ENCODE results near the gene SPCS3. TPM values are rescaled to one million over a fixed set of nuclear protein-coding genes. Genes with fewer than 3 reads are reported as not detected.

Gene SPCS3
- total RNA-seq, 1 donor from 2014 or later: 80.1 TPM

DNA sequence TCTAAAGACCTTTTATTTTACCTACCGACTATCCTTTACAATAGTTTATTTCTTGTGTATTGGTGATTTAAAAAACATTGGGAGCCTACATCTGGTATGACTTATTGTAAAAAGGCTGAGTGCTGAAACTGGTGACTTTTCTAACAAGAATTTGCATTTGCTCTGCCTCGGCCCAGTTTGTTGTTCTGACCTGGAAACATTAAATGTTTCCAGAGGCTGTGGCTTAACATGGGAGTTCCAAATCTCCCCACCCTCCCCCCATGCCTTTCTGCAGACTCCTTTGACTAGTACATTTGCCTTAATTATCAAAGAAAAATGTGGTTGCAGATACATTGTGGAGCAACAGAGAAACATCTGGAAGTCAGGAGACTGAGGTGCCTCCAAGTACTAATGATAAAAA, 39.8 kb downstream of the SPCS3 start:
- TF ChIP-seq, protein P1, sequence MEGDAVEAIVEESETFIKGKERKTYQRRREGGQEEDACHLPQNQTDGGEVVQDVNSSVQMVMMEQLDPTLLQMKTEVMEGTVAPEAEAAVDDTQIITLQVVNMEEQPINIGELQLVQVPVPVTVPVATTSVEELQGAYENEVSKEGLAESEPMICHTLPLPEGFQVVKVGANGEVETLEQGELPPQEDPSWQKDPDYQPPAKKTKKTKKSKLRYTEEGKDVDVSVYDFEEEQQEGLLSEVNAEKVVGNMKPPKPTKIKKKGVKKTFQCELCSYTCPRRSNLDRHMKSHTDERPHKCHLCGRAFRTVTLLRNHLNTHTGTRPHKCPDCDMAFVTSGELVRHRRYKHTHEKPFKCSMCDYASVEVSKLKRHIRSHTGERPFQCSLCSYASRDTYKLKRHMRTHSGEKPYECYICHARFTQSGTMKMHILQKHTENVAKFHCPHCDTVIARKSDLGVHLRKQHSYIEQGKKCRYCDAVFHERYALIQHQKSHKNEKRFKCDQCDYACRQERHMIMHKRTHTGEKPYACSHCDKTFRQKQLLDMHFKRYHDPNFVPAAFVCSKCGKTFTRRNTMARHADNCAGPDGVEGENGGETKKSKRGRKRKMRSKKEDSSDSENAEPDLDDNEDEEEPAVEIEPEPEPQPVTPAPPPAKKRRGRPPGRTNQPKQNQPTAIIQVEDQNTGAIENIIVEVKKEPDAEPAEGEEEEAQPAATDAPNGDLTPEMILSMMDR (conservative IDR thresholded peaks at IDR 0.05; ENCODE audit: low read depth, low read length): no peak
- no peak for DNase-seq (ENCODE audit: low read depth)
- no peak overlapping the region for H3K4me3 ChIP-seq (ENCODE audit: low read depth, low read length)

DNA sequence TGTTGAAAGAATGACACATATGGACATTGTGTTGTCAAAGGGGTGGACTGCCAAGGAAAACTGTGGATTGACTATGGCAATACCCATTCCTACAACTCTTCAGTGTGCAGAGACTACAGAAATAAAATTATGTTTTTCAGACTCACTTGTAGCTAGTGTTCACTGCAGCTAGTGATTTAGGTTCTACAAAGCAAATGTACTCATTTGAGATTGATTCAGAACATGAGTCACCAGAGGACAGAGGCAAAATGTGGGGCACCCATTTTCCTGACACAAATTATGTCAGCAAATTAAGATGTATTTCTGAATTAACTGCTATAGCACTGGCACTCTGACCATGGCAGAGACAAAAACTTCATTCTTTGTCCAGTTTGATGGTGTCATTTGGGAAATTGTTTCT, 40.7 kb downstream of the SPCS3 start:
- no peak overlapping the region for H3K4me3 ChIP-seq (ENCODE audit: low read depth, low read length)
- TF ChIP-seq, protein P1 (conservative IDR thresholded peaks at IDR 0.05; ENCODE audit: low read depth, low read length): no peak
- no peak for DNase-seq (ENCODE audit: low read depth)

DNA sequence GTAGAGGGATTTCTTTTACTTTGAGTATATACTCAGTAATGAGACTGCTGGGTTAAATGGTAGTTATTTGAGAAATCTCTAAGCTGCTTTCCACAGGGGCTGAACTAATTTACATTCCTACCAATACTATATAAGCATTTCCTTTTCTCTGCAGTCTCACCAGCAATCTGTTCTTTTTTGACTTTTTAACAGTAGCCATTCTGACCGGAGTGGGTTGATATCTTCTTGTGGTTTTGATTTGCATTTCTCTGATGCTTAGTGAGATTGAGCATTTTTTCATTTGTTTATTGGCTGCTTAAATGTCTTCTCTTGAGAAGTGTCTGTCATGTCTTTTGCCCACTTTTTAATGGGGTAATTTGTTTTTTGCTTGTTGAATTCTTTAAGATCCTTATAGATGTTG, 43.3 kb downstream of the SPCS3 start:
- H3K4me3 ChIP-seq (ENCODE audit: low read depth, low read length): no peak overlapping the region
- DNase-seq (ENCODE audit: low read depth): no peak
- TF ChIP-seq, protein P1 (conservative IDR thresholded peaks at IDR 0.05; ENCODE audit: low read depth, low read length): no peak

DNA sequence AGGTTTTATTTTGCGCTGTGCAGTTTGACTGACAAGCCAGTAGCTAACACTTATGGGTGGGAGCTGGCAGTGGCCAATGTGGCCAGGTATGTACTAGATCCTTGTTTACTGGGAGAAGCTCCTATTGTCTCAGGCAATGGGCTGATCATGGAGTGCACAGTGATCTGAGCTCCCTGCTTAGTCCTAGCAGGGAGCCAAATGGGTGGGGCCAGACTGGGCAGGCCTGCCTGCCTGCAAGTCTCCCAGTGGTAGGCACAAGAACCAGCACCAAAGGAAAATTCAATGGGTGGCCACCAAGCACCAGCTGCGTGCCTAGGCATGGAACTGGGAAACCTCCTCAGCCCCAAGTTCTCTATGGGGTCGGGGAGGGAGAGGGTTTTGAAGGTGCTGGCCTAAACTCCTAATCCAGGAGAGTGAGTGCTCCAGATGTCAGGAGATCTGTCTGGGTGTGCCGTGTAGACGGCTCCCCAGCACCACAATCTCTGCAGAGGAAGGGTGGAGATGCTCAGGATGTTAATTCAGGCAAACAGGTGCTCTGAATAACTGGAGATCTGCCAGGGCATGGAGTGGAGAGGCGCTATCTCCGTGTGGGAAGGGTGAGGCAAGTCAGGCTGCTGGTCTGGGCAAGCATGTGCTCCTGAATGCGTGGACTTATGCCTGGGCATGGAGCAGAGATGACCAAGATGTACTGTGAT, 48.2 kb downstream of the SPCS3 start:
- TF ChIP-seq, protein P1 (conservative IDR thresholded peaks at IDR 0.05; ENCODE audit: low read depth, low read length): no peak
- DNase-seq (ENCODE audit: low read depth): no peak
- no peak overlapping the region for H3K4me3 ChIP-seq (ENCODE audit: low read depth, low read length)

DNA sequence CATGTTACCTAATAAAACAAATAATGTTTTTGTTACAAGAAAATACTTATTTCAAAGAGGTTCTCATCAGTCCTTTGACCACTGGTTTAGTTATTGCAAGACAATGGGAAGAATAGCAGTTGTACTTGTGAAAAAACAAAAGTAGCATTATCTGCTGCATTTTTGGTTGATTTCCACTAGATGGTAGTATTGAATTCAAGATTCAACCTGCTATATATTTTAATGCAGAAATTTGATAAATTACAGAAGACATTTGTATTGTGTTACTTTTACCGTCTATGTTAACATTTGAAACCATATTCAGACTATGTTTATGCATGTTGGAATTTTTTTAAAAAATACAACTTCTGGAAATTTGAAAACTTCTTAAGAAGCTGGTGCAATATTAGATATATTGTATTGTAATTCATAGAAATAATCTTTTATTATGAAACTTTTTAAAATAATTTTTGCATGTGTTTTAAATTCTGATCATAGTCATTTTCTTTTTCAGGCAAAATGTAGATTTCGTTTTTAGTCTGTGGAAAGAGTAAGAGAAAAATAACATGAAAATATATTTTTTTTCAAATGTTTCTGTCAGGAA, 56.4 kb downstream of the SPCS3 start:
- no peak overlapping the region for H3K4me3 ChIP-seq (ENCODE audit: low read depth, low read length)
- no peak for DNase-seq (ENCODE audit: low read depth)
- TF ChIP-seq, protein P1 (conservative IDR thresholded peaks at IDR 0.05; ENCODE audit: low read depth, low read length): peak; percentile 55

DNA sequence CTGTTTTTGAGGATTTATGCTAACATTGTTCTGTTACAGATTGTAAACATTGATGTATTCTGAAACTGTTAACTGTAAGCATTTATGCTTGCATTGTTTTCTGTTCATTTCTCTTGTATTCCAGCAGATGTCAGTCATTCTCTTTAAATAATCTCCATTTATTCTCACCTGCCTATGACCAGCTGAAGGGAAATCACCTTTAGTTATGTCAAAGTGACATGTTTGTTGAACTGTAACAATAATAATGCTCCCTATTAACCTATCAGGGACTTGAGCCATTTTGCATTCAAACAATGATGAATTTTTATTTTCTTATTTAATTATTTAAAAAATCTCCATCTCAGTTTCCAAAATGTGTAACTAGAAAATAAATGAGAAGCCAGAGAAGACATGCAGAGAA, 58.0 kb downstream of the SPCS3 start:
- H3K4me3 ChIP-seq (ENCODE audit: low read depth, low read length): no peak overlapping the region
- no peak for DNase-seq (ENCODE audit: low read depth)
- TF ChIP-seq, protein P1 (conservative IDR thresholded peaks at IDR 0.05; ENCODE audit: low read depth, low read length): peak; percentile 59

Data from epithelial cell of proximal tubule (primary cell).